GM20000 (cell line): Measurements from ENCODE around the gene PRPH2.

Experiments used
- DNase-seq: peaks from one replicate; pipeline ENCODE4 v3.0.0; 2012; ENCODE audit warnings: low spot score
- TF ChIP-seq, protein P1 (sequence below): IDR thresholded peaks from 2 replicates; pipeline ENCODE4 v1.5.1; 2012; ENCODE audit warnings: mild to moderate bottlenecking, control low read depth; ENCODE audit errors: extremely low read depth, missing control alignments

The PRPH2 gene, protein sequence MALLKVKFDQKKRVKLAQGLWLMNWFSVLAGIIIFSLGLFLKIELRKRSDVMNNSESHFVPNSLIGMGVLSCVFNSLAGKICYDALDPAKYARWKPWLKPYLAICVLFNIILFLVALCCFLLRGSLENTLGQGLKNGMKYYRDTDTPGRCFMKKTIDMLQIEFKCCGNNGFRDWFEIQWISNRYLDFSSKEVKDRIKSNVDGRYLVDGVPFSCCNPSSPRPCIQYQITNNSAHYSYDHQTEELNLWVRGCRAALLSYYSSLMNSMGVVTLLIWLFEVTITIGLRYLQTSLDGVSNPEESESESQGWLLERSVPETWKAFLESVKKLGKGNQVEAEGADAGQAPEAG

DNA sequence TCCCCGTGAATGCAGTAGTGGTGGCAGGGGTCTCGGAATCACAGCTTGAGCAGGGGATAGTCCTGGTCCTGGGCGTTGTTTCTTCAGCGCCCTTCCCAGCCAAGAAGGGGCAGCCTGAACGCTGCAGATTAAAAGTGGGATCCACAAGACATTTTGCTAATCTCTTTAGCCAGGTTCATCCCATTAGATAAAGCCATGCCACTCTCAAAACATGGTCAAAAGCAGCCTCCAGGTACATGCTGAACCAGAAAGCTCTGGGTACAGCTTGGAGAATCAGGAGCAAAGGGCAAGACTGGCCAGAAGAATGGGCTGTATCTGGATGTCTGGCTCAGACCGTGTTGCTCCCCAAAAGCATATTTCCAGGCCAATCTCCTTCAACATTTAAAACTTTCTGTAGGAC lies at the start of gene PRPH2:
PRPH2 (minus strand) TSS at position 101 of the 400 bp plus-strand sequence. CDS start 263 bp downstream, outside the sequence.
- DNase-seq, result no peak
- TF ChIP-seq, protein P1, sequence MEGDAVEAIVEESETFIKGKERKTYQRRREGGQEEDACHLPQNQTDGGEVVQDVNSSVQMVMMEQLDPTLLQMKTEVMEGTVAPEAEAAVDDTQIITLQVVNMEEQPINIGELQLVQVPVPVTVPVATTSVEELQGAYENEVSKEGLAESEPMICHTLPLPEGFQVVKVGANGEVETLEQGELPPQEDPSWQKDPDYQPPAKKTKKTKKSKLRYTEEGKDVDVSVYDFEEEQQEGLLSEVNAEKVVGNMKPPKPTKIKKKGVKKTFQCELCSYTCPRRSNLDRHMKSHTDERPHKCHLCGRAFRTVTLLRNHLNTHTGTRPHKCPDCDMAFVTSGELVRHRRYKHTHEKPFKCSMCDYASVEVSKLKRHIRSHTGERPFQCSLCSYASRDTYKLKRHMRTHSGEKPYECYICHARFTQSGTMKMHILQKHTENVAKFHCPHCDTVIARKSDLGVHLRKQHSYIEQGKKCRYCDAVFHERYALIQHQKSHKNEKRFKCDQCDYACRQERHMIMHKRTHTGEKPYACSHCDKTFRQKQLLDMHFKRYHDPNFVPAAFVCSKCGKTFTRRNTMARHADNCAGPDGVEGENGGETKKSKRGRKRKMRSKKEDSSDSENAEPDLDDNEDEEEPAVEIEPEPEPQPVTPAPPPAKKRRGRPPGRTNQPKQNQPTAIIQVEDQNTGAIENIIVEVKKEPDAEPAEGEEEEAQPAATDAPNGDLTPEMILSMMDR, result no peak

DNA sequence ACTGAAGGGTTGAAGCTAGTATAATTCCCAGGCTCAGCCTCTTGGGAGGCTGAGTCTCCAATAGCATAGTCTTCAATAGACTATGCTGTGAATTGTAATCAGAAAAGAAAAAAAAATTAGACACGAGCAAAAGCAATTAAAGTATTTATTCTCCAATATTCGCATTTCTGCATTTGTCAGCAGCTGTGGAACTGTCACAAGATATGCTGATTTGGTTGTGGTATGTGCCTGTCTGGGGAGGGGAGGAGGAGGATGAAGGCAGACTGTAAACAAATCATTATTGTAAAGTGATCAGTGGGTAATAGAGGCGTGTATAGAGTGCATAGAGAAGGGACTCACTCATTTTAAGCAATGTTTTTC lies 49.3 kb upstream of the PRPH2 start:
- DNase-seq, result no peak
- TF ChIP-seq, protein P1, result no peak

DNA sequence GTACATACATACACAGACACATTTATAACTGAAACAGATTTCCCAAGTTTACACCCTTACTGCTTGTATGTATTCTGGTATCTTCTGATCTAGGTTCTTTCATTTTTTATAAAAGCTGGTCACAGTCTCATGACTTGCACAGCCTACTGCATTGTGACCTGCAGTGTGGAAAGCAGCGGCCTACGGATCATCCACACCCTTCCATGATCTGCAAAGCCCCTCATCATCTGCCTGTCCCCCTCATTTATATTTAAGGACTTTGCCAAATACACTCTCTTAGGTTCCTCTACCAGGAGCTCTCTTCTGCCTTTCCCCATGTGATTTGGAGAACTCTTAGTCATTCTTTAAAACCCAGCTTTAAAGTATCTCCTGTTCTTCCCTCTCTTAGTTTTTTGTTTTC lies 47.4 kb upstream of the PRPH2 start:
- TF ChIP-seq, protein P1, result no peak
- no peak for DNase-seq

DNA sequence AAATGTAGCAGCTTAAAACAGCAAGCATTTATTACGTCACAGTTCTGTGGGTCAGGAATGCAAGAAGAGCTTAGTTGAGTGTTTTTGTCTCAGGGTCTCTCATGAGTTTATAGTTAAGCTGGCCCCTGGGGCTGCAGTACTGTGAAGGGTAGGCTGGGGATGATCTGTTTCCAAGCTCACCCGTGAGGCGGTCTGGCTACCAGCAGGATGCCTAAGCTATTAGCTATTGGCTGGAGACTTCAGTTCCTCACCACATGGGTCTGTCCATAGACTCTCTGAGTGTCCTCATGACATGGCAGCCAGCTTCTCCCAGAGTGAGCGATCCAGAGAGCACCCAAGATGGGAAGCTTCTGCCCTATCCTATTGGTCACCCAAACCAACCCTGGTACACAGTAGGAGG lies 46.7 kb upstream of the PRPH2 start:
- no peak for DNase-seq
- TF ChIP-seq, protein P1, result no peak

DNA sequence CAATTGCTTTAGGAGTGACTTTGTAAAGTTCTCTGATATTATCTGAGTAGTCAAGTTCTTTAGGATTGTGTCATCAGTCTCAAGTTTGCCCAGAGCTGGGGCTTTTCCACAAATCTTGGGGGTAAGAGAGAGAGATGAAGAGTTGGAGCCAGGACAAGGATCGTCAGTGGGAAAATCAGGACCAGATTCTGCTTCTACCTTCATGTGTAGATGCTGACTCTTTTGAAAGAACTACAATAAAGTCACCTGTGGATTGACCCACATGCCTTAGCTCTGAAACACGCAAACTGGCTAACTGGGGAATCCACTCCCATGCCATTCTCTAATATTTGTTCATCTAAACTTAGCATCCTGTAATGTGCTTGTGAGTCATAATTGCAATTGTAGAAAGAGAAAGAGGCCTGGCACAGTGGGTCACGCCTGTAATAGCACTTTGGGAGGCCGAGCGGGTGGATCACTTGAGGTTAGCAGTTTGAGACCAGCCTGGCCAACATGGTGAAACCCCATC lies 43.8 kb upstream of the PRPH2 start:
- TF ChIP-seq, protein P1, result no peak
- DNase-seq, result no peak

DNA sequence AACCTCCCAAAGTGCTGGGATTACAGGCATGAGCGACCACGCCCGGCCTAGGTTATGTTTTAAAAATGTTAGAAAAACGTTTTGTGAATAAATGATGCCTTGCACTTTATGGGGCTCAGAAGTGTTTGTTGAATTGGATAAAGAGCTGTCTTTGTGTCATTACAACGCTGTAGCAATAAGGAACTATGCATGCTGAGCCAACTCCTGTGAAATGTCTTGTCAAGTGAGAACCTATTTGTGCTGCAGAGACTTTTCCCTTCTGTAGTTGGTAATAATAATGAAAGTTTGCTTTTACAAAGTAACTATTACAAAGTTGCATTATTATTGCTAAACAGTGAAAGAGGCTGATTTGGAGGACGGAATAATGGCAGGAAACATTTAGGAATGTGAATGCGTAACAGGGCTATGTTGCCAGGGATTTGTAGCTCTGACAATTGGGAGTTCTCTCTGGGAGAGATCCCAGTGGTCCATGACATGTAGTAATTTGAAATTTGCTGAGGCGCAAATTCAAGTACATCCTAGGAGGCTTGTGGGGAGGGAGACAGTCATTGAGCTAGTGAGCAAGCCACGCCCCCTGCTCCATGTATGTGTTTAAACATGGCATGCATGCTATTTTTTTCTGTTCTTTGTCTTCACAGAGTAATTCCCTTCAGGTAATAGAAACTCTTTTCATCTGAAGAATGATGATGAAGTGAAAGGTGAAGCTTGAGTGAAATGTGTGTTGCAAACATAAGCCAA lies 42.7 kb upstream of the PRPH2 start:
- TF ChIP-seq, protein P1, result no peak
- DNase-seq, result no peak

DNA sequence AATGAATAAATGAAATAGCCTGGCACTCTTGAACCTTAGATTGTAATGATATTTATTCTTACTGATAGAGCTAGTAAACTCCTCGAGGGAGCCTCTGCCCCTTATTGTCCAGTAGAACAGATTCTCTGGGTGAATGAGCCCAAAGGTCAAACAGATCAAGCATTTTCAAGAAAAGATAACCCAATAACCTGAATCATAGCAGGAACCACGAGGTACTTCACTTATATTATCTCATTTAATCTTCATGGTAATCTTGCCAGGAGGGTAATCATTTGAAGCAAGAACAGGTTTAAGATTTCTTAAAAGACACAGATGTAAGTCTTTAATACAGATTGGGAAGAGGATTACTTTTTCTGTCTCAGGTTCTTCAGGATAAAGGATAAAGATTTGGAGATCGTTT lies 40.6 kb upstream of the PRPH2 start:
- TF ChIP-seq, protein P1, result no peak
- no peak for DNase-seq
